ENCODE data around the gene KCNN3. TPM values are rescaled to one million over a fixed set of nuclear protein-coding genes. Genes with fewer than 3 reads are reported as not detected.

The KCNN3 gene
- total and polyA plus RNA-seq, 2 of the 8 experiments (the other 6 are each of a cell fraction or from before 2014, with no cell fraction given): 2.8 to 3.7 TPM

DNA sequence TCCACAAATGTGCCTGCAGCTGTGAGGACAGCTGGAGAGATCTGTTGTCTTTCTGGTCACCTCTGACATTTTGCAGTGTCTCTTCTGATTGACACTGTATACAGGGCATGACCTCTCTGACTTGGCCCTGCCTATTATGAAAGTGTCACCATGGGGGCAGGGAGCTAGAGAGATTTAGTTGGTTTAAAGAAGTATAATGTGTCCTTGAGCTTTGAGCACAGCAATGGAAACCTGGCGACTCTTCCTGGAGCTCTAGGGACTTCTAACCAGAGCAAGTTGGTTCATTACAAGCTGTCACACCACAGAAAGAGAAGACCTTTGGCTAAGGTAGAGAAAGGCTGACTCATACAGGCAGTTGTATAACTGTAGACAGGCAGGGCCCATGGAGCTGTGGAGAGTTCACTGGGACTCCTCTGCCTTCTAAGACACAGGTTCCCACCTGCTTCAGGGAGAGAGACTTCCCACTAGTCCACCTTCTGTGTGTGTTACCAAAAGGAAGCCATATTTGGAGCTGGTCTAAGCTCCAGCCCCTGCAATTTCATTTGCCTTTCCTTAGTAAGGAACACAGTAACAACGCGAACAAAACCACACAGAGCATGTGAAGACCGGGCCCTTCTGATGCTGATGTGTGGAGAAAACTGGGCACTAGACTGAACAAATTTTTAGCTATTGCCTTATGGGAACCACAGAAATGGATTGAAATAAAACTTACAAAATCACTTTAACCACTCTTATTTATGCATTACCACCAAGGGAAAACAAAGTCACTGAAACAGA lies 171.6 kb downstream of the KCNN3 start:
- no peak overlapping the region for H2BK120ac ChIP-seq (replicated peaks; ENCODE audit: low read depth, low read length)

More for the DNA sequence above, 171.6 kb downstream of the KCNN3 start:
- Histone ChIP-seq H3K9me3 (ENCODE audit: insufficient read depth in 2 of 2, low read depth in 1 of 2, low read length in 1 of 2) (no peaks in the 10 kb centered on the region), H3K36me3 (ENCODE audit: control insufficient read depth in 2 of 4, insufficient read depth in 4 of 4, low read length in 3 of 4) (no peaks in the 10 kb centered on the region), H3K18ac (ENCODE audit: extremely low read depth, low read length) (no peak overlapping the region), H3K23me2 (ENCODE audit: low read depth, low read length) (no peaks in the 10 kb centered on the region), H3K79me2 (ENCODE audit: control insufficient read depth in 1 of 2, insufficient read depth in 2 of 2, low read length in 2 of 2) (no peaks in the 10 kb centered on the region), H3K27me3 (replicated peaks in 1 of 4; ENCODE audit: control insufficient read depth in 3 of 4, extremely low read depth in 1 of 4, insufficient read depth in 3 of 4, low read length in 3 of 4) (peaks cover 0 to 1% (median 0%) of the 10 kb centered on the region in 4 experiments; a peak in 1 of 7 replicates), H2BK20ac (ENCODE audit: low read length) (no peak overlapping the region), H2AFZ (ENCODE audit: low read length) (peak overlapping the region; percentile 5; the same call in 1 of the 2 replicates), H3K56ac (replicated peaks; ENCODE audit: insufficient read length, low read depth, low read length) (no peak overlapping the region), H4K20me1 (replicated peaks in 1 of 2; ENCODE audit: control insufficient read depth in 1 of 2, insufficient read depth in 2 of 2, low read length in 2 of 2) (no peaks in the 10 kb centered on the region), H3K4me1 (replicated peaks in 1 of 4; ENCODE audit: control insufficient read depth in 3 of 4, insufficient read depth in 4 of 4, low read length in 3 of 4) (no peaks in the 10 kb centered on the region), H2BK5ac (ENCODE audit: low read depth, low read length) (no peak overlapping the region), H4K5ac (ENCODE audit: insufficient read length, low read depth, low read length) (no peak overlapping the region), H3K4ac (replicated peaks; ENCODE audit: insufficient read length, low read depth, low read length) (no peak overlapping the region), H2BK15ac (ENCODE audit: low read length) (no peak overlapping the region), H2BK12ac (ENCODE audit: low read depth, low read length) (no peak overlapping the region), H3K4me3 (ENCODE audit: extremely low read depth in 1 of 4, insufficient read depth in 2 of 4, low read depth in 3 of 4, low read length in 4 of 4) (no peak overlapping the region), H4K8ac (ENCODE audit: extremely low read depth, insufficient read depth, low read length) (no peak overlapping the region), H3K27ac (ENCODE audit: low read depth, low read length) (no peak overlapping the region), H3K79me1 (ENCODE audit: low read depth, low read length) (no peaks in the 10 kb centered on the region), H2AK5ac (ENCODE audit: low read depth, low read length) (no peak overlapping the region), H3K14ac (ENCODE audit: insufficient read length) (no peak overlapping the region), H3K23ac (ENCODE audit: insufficient read length) (no peak overlapping the region), H4K91ac (replicated peaks; ENCODE audit: insufficient read length, low read length) (no peak overlapping the region), H3K9ac (replicated peaks in 1 of 4; ENCODE audit: extremely low read depth in 1 of 4, low read depth in 3 of 4, low read length in 3 of 4) (no peak overlapping the region), H3K4me2 (ENCODE audit: insufficient read depth in 1 of 2, low read depth in 2 of 2, low read length in 2 of 2) (no peak overlapping the region)
- ChIA-PET CTCF (ENCODE audit: partially characterized antibody) (interaction anchor here (0.6 to 1.6 kb wide), 12 partner anchors 10 to 180 kb away, joined by 3 to 7 read pairs (median 3); no protein-coding TSS in a partner anchor), POLR2A (ENCODE audit: partially characterized antibody) (no interaction called here)
- 85% methylated on average over 4 of the region's 4 CpGs; no CpG with 5 or more reads in 1 of the 2 experiments for WGBS, 2 experiments (ENCODE audit: extremely low coverage in 1 of 2, insufficient coverage in 1 of 2, insufficient read length in 1 of 2, insufficient replicate concordance in 2 of 2, low coverage in 1 of 2, low lambda C conversion rate in 2 of 2, missing lambda C conversion rate in 1 of 2)
- FAIRE-seq: no peak
- TF ChIP-seq CBX5 (IDR thresholded peaks at IDR 0.05; ENCODE audit: low read depth, low read length): no peak
- TF ChIP-seq NANOG (IDR thresholded peaks at IDR 0.05; ENCODE audit: insufficient read depth, low read depth, low read length, poor library complexity, severe bottlenecking): no peak
- no peak for DNase-seq (ENCODE audit: low read depth in 1 of 2, low spot score in 2 of 2)
